H9 (cell line): Measurements from ENCODE around the gene ZNF764. TPM values are rescaled to one million over a fixed set of nuclear protein-coding genes. Genes with fewer than 3 reads are reported as not detected.

Source experiments
- DNase-seq: peaks from one replicate; pipeline ENCODE4 v3.0.0-alpha.2; 2017
- H2AFZ ChIP-seq: one replicate; pipeline ENCODE4 v1.6.1; 2013; ENCODE audit warnings: mild to moderate bottlenecking, low read length, control low read depth, moderate library complexity
- H2AK5ac ChIP-seq: 2 replicates; pipeline ENCODE4 v1.6.1; 2013; ENCODE audit warnings: low read length, control low read depth, mixed read lengths; ENCODE audit not compliant: insufficient read length
- H2BK120ac ChIP-seq: one replicate; pipeline ENCODE4 v1.6.1; 2013; ENCODE audit warnings: low read depth, mild to moderate bottlenecking, low read length, control low read depth, inconsistent platforms; ENCODE audit not compliant: poor library complexity, severe bottlenecking
- H2BK12ac ChIP-seq: 2 replicates; pipeline ENCODE4 v1.6.1; 2013; ENCODE audit warnings: low read length, control low read depth, mixed read lengths, low read depth; ENCODE audit not compliant: insufficient read length
- H2BK15ac ChIP-seq: 2 replicates; pipeline ENCODE4 v1.6.1; 2013; ENCODE audit warnings: low read depth, low read length, control low read depth
- H2BK20ac ChIP-seq: one replicate; pipeline ENCODE4 v1.6.1; 2013; ENCODE audit warnings: low read depth, mild to moderate bottlenecking, low read length, control low read depth, inconsistent platforms; ENCODE audit not compliant: poor library complexity, severe bottlenecking
- H2BK5ac ChIP-seq: 2 replicates; pipeline ENCODE4 v1.6.1; 2013; ENCODE audit warnings: low read length, control low read depth, mixed read lengths; ENCODE audit not compliant: insufficient read length
- H3K14ac ChIP-seq: 2 replicates; pipeline ENCODE4 v1.6.1; 2013; ENCODE audit warnings: low read length, control low read depth; ENCODE audit not compliant: insufficient read depth
- H3K18ac ChIP-seq: 2 replicates; pipeline ENCODE4 v1.6.1; 2013; ENCODE audit warnings: low read depth, mild to moderate bottlenecking, mixed read lengths, low read length, control low read depth; ENCODE audit not compliant: insufficient read length
- H3K23ac ChIP-seq: 2 replicates; pipeline ENCODE4 v1.6.1; 2013; ENCODE audit warnings: low read length, control low read depth, mixed read lengths, low read depth; ENCODE audit not compliant: insufficient read length
- H3K23me2 ChIP-seq: 2 replicates; pipeline ENCODE4 v1.6.1; 2013; ENCODE audit warnings: low read depth, mild to moderate bottlenecking, mixed read lengths, low read length, control low read depth; ENCODE audit not compliant: insufficient read length, poor library complexity, severe bottlenecking
- H3K27ac ChIP-seq: 2 replicates; pipeline ENCODE4 v1.5.1; 2013; ENCODE audit warnings: low read length, control low read depth, mixed read lengths, low read depth; ENCODE audit not compliant: insufficient read length
- H3K27me3 ChIP-seq: 2 replicates; pipeline ENCODE4 v1.6.1; 2013; ENCODE audit warnings: low read length, control low read depth, inconsistent platforms; ENCODE audit not compliant: insufficient read depth
- H3K4ac ChIP-seq: 2 replicates; pipeline ENCODE4 v1.6.1; 2013; ENCODE audit warnings: low read depth, mild to moderate bottlenecking, control low read depth, inconsistent platforms, low read length, moderate library complexity
- H3K4me1 ChIP-seq: 2 replicates; pipeline ENCODE4 v1.6.1; 2013; ENCODE audit warnings: low read length, control low read depth, inconsistent platforms; ENCODE audit not compliant: insufficient read depth
- H3K4me2 ChIP-seq: 2 replicates; pipeline ENCODE4 v1.6.1; 2013; ENCODE audit warnings: low read length, control low read depth, mixed read lengths; ENCODE audit not compliant: insufficient read length, insufficient read depth
- H3K56ac ChIP-seq: 2 replicates; pipeline ENCODE4 v1.6.1; 2013; ENCODE audit warnings: low read depth, mild to moderate bottlenecking, mixed read lengths, low read length, control low read depth; ENCODE audit not compliant: insufficient read length
- H3K79me1 ChIP-seq: 2 replicates; pipeline ENCODE4 v1.6.1; 2013; ENCODE audit warnings: low read depth, mild to moderate bottlenecking, moderate library complexity, low read length, control low read depth, inconsistent platforms; ENCODE audit not compliant: insufficient read depth, poor library complexity, severe bottlenecking
- H3K79me2 ChIP-seq: 2 replicates; pipeline ENCODE4 v1.6.1; 2013; ENCODE audit warnings: low read length, control low read depth, inconsistent platforms; ENCODE audit not compliant: insufficient read depth
- H3K9ac ChIP-seq: 2 replicates; pipeline ENCODE4 v1.6.1; 2013; ENCODE audit warnings: low read length, control low read depth, mixed read lengths; ENCODE audit not compliant: insufficient read length; ENCODE audit errors: extremely low read depth
- H3K9me3 ChIP-seq: one replicate; pipeline ENCODE4 v1.6.1; 2013; ENCODE audit warnings: low read depth, low read length, inconsistent platforms; ENCODE audit not compliant: control insufficient read depth
- H3T11ph ChIP-seq: one replicate; pipeline ENCODE4 v1.6.1; 2013; ENCODE audit warnings: mild to moderate bottlenecking, low read length, control low read depth, inconsistent platforms
- H4K20me1 ChIP-seq: one replicate; pipeline ENCODE4 v1.6.1; 2013; ENCODE audit not compliant: control insufficient read depth, insufficient read length, insufficient read depth
- H4K5ac ChIP-seq: 2 replicates; pipeline ENCODE4 v1.6.1; 2013; ENCODE audit warnings: low read depth, mild to moderate bottlenecking, mixed read lengths, low read length, control low read depth; ENCODE audit not compliant: insufficient read length
- H4K8ac ChIP-seq: replicated peaks from 2 replicates; pipeline ENCODE4 v1.6.1; 2013; ENCODE audit warnings: low read length, control low read depth, mixed read lengths, low read depth; ENCODE audit not compliant: insufficient read length
- H4K91ac ChIP-seq: 2 replicates; pipeline ENCODE4 v1.6.1; 2013; ENCODE audit warnings: low read depth, mild to moderate bottlenecking, moderate library complexity, mixed read lengths, low read length, control low read depth; ENCODE audit not compliant: insufficient read length
- H3K27ac Mint-ChIP-seq, 3 experiments: 2 replicates in 2 of 3; 3 replicates in 1 of 3; pipeline ENCODE4 v1.8.0; 2020 to 2021; ENCODE audit warnings: mixed read lengths in 3 of 3, mild to moderate bottlenecking in 1 of 3, moderate library complexity in 1 of 3
- H3K27me3 Mint-ChIP-seq: 2 replicates; pipeline ENCODE4 v1.8.0; 2021; ENCODE audit warnings: low read depth, mild to moderate bottlenecking, moderate library complexity, mixed read lengths
- H3K36me3 Mint-ChIP-seq, 3 experiments: 2 replicates in 2 of 3; 3 replicates in 1 of 3; pipeline ENCODE4 v1.8.0; 2020 to 2021; ENCODE audit warnings: low read depth in 3 of 3, mixed read lengths in 3 of 3; ENCODE audit not compliant: insufficient read depth in 1 of 3
- H3K4me1 Mint-ChIP-seq, 2 experiments: 2 replicates each; pipeline ENCODE4 v1.8.0; 2020; ENCODE audit warnings: mixed read lengths in 2 of 2
- H3K4me3 Mint-ChIP-seq, 2 experiments: 2 replicates in 1 of 2; 3 replicates in 1 of 2; pipeline ENCODE4 v1.8.0; 2020 to 2021; ENCODE audit warnings: mild to moderate bottlenecking in 2 of 2, mixed read lengths in 2 of 2, moderate library complexity in 1 of 2
- H3K9me3 Mint-ChIP-seq, 2 experiments: 2 replicates in 1 of 2; 3 replicates in 1 of 2; pipeline ENCODE4 v1.8.0; 2020; ENCODE audit warnings: mild to moderate bottlenecking in 2 of 2, mixed read lengths in 2 of 2, moderate library complexity in 1 of 2
- CTCF ChIP-seq: fragments of 200-600 bp; sonication (generic); conservative IDR thresholded peaks from 3 replicates; pipeline ENCODE4 v1.8.0; 2021; ENCODE audit warnings: antibody characterized with exemption, mild to moderate bottlenecking
- WGBS: extraction: QIAGEN DNeasy Blood & Tissue Kit; methylation state at CpG from one replicate; pipeline ENCODE4 v1.1.7; 2013; ENCODE audit warnings: missing lambda C conversion rate, low lambda C conversion rate, mixed read lengths; ENCODE audit not compliant: insufficient read length; ENCODE audit errors: extremely low coverage; 5-methylcytosine and 5-hydroxymethylcytosine counted together
- total RNA-seq: library from RNA; stranded (reverse); gene quantifications from 2 replicates; pipeline ENCODE4 v1.2.1, GENCODE V29; 2021

The ZNF764 gene
- total RNA-seq, 1 experiment from 2014 or later = 11.4 TPM

- no peak overlapping the region for H3K4me2 ChIP-seq
Measured at GRCh38 chr16:30543067-30543466, 15.1 kb downstream of the ZNF764 start.

More at GRCh38 chr16:30543067-30543466, 15.1 kb downstream of the ZNF764 start:
- no peak for TF ChIP-seq CTCF
- H3K9me3 ChIP-seq = no peaks in the 10 kb centered on the region
- no peak for DNase-seq
- H4K5ac ChIP-seq = no peak overlapping the region
- H3K4me1 Mint-ChIP-seq = peaks cover 6 to 20% of the 10 kb centered on the region in 2 experiments
- no peaks in the 10 kb centered on the region for H3K27me3 ChIP-seq
- H2BK20ac ChIP-seq = no peak overlapping the region
- no peak overlapping the region for H3K23ac ChIP-seq
- H3K4me1 ChIP-seq = peaks cover 3% of the 10 kb centered on the region; the same call in 1 of the 2 replicates
- H3K14ac ChIP-seq = no peak overlapping the region
- no peak overlapping the region for H2AK5ac ChIP-seq
- WGBS = 100% methylated on average over 1 of the region's 5 CpGs
- H3K27ac ChIP-seq = no peak overlapping the region
- no peak overlapping the region for H3K9ac ChIP-seq
- no peak overlapping the region for H2BK5ac ChIP-seq
- no peak overlapping the region for H4K8ac ChIP-seq
- no peaks in the 10 kb centered on the region for H3K79me1 ChIP-seq
- H3K56ac ChIP-seq = no peak overlapping the region
- peaks cover 0 to 8% of the 10 kb centered on the region in 2 experiments; a peak in 1 of 5 replicates for H3K9me3 Mint-ChIP-seq
- peaks cover 2 to 8% (median 4%) of the 10 kb centered on the region in 3 experiments; a peak in 4 of 7 replicates for H3K36me3 Mint-ChIP-seq
- H3K23me2 ChIP-seq = no peaks in the 10 kb centered on the region
- no peak overlapping the region for H2AFZ ChIP-seq
- H2BK120ac ChIP-seq = no peak overlapping the region
- no peak overlapping the region for H2BK12ac ChIP-seq
- H4K20me1 ChIP-seq = no peaks in the 10 kb centered on the region
- no peak overlapping the region for H3K18ac ChIP-seq
- peaks cover 4% of the 10 kb centered on the region; the same call in 1 of the 2 replicates for H3K27me3 Mint-ChIP-seq
- H4K91ac ChIP-seq = no peak overlapping the region
- no peak overlapping the region for H3K4ac ChIP-seq
- no peaks in the 10 kb centered on the region for H3K79me2 ChIP-seq
- H3T11ph ChIP-seq = no peak overlapping the region
- no peak overlapping the region for H3K4me3 Mint-ChIP-seq
- H2BK15ac ChIP-seq = no peak overlapping the region
- no peak overlapping the region for H3K27ac Mint-ChIP-seq
